Bronchial epithelial cell (primary cell): ENCODE results near the gene PML. TPM values are rescaled to one million over a fixed set of nuclear protein-coding genes. Genes with fewer than 3 reads are reported as not detected.
"Not testable (repeated sequence)": the region's sequence is repeated elsewhere in the genome, so short reads cannot be mapped to it uniquely, and the experiment has no call there.

ENCODE experiments used
- DNase-seq: peaks from one replicate; pipeline ENCODE4 v3.0.0-alpha.2; 2010; ENCODE audit warnings: low read depth
- FAIRE-seq: peaks from 2 replicates; lab custom pipeline; 2011; peaks lifted over from hg19 to GRCh38; lab: Jason Lieb, UNC
- H3K27me3 ChIP-seq: 2 replicates; pipeline ENCODE4 v1.5.1; 2011; ENCODE audit warnings: low read length; ENCODE audit not compliant: control insufficient read depth, insufficient read depth
- H3K36me3 ChIP-seq: 2 replicates; pipeline ENCODE4 v1.5.1; 2011; ENCODE audit warnings: low read length; ENCODE audit not compliant: control insufficient read depth, insufficient read depth
- H3K4me3 ChIP-seq: 2 replicates; pipeline ENCODE4 v1.5.1; 2011; ENCODE audit warnings: mild to moderate bottlenecking, low read depth, low read length, control low read depth
- total RNA-seq: library from RNA; depleted of rRNA; stranded (reverse); fragments of >200 nt; gene quantifications from 2 replicates; pipeline ENCODE4 v1.2.1, GENCODE V29; 2014
- TF ChIP-seq, protein P1 (sequence below): IDR thresholded peaks from 2 replicates; pipeline ENCODE4 v1.5.1; 2011; ENCODE audit warnings: mild to moderate bottlenecking, moderate library complexity, low read length, control low read depth, inconsistent platforms; ENCODE audit not compliant: insufficient read depth, severe bottlenecking

The PML gene
- total RNA-seq, 1 donor from 2014 or later = 7.6 TPM

DNA sequence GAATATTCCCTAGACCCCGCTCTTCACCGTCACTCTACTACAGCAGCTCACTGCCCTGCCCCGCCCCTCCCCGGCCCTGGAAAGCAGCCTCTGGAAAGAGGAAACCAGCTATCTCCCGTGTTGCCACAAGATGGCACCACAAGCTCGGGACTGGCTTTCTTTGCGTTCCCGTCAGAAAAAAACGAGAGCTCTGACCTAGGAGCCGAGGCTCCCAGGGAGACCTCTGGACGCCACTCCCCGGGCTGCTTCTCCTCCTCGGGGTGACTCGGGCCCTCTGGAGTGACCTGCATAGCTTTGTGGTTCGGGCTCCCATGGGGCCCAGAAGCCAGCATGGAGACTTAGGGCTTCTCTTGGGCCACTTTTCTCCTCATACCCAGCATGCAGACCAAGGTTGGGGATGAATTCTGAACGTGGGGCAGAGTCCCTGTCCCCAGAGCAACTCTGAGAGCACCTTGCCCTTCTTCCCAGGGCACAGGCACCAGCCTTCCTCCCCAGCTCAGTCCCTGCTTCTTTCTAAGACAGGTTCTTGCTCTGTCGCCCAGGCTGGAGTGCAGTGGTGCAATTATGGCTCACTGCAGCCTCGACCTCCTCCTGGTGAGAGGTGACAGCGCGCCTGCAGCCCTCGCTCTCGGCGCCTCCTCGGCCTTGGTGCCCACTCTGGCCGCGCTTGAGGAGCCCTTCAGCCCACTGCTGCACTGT lies 21.4 kb upstream of the PML start:
- peak; percentile 68 for DNase-seq
- H3K4me3 ChIP-seq = no peak overlapping the region
- FAIRE-seq = no peak

DNA sequence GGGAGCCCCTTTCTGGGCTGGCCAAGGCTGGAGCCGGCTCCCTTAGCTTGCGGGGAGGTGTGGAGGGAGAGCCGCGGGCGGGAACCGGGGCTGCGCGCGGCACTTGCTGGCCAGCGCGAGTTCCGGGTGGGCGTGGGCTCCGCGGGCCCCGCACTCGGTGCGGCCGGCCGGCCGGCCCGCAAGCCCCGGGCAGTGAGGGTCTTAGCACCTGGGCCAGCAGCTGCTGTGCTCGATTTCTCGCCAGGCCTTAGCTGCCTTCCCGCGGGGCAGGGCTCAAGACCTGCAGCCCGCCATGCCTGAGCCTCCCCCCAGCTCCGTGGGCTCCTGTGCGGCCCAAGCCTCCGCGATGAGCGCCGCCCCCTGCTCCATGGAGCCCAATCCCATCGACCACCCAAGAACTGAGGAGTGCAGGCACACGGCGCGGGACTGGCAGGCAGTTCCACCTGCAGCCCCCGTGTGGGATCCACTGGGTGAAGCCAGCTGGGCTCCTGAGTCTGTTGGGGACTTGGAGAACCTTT lies 20.8 kb upstream of the PML start:
- not testable (repeated sequence) for H3K36me3 ChIP-seq, H3K27me3 ChIP-seq, FAIRE-seq, H3K4me3 ChIP-seq, DNase-seq

More for the DNA sequence above, 21.4 kb upstream of the PML start:
- Histone ChIP-seq H3K36me3 (no peaks in the 10 kb centered on the region), H3K27me3 (no peaks in the 10 kb centered on the region)
- TF ChIP-seq, protein P1, sequence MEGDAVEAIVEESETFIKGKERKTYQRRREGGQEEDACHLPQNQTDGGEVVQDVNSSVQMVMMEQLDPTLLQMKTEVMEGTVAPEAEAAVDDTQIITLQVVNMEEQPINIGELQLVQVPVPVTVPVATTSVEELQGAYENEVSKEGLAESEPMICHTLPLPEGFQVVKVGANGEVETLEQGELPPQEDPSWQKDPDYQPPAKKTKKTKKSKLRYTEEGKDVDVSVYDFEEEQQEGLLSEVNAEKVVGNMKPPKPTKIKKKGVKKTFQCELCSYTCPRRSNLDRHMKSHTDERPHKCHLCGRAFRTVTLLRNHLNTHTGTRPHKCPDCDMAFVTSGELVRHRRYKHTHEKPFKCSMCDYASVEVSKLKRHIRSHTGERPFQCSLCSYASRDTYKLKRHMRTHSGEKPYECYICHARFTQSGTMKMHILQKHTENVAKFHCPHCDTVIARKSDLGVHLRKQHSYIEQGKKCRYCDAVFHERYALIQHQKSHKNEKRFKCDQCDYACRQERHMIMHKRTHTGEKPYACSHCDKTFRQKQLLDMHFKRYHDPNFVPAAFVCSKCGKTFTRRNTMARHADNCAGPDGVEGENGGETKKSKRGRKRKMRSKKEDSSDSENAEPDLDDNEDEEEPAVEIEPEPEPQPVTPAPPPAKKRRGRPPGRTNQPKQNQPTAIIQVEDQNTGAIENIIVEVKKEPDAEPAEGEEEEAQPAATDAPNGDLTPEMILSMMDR = peak; percentile 96

DNA sequence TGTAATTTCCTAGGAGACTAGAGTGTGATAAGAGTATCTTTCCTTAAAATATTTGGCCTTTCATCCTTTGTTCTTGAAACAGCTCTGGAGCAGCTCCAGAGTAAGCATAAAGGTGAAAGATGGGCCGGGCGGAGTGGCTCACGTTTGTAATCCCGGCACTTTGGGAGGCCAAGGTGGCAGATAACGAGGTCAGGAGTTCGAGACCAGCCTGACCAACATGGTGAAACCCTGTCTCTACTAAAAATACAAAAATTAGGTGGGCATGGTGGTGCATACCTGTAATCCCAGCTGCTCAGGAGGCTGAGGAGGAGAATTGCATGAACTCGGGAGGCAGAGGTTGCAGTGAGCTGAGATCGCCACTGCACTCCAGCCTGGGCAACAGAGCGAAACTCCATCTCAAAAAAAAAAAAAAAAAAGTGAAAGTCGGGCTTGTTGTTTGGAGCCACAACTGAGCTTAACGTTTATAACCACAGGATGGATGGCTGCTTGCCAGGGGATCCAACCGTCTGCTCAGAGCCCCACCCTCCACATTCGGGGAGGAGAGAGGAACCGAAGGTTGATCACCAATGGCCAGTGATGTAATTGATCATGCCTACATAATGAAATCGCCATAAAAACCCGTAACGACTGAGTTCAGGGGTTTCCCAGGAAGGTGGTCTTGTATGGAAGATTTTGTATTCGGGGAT lies 18.9 kb upstream of the PML start:
- not testable (repeated sequence) for DNase-seq, H3K36me3 ChIP-seq, H3K27me3 ChIP-seq, H3K4me3 ChIP-seq, FAIRE-seq

DNA sequence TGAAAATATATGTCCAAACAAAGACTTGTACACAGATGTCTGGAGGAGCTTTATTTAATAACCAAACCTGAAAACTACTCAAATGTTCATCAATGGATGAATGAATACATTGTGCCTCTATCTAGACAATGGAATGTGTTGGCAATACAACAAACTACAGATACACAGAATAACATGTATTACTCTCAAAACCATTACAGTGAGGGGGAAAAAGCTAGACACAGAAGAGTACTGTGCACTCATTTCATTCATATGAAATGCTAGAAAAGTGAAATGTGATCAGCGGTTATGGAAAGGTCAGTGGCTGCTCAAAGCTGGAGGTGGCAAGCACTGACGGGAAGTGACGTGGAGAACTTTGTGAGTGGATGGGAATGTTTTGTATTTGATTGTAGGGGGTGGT lies 15.6 kb upstream of the PML start:
- DNase-seq = no peak
- no peak for FAIRE-seq
- Histone ChIP-seq H3K36me3 (no peaks in the 10 kb centered on the region), H3K4me3 (no peak overlapping the region), H3K27me3 (no peaks in the 10 kb centered on the region)
- TF ChIP-seq, protein P1 = no peak

DNA sequence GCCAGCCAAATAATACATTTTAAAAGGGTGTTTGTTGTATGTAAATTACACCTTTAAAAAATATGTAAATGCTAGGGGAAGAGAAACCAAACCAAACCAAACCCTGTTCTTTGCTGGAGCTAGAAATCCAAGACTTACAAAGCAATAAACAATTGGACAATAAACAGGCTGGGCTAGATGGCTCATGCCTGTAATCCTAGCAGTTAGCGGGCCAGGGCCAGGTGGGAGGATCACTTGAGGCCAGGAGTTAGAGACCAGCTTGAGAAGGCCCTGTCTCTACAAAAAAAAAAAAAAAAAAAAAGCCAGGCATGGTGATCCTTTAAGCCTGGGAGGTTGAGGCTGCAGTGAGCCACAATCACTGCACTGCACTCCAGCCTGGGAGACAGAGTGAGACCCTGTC lies 14.9 kb upstream of the PML start:
- FAIRE-seq (no peak), DNase-seq (no peak)
- TF ChIP-seq, protein P1 = no peak
- peaks cover 1% of the 10 kb centered on the region for H3K36me3 ChIP-seq
- no peaks in the 10 kb centered on the region for H3K27me3 ChIP-seq
- no peak overlapping the region for H3K4me3 ChIP-seq

DNA sequence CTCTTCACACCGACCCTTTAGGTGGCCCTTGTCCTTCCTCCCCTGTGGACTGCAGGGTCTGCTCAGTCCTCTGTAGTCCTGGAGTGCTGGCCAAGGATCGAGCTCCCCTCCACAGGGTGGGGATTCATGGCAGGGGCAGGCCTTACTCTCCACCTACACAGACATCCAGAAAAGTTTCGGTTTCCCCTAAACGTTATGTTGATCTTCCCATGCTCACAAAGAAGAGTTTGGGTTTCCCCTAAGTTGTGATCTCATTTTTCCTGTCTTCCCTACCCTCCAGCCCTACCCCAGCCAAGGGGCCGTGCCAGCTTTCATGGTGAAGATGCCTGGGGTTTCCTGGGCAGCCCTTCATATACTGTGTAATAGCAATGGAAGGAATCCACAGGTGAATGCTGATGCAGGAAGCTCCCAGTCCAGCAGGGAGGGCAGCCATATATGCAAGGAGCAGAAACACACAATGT lies 12.7 kb upstream of the PML start:
- TF ChIP-seq, protein P1 = no peak
- Histone ChIP-seq H3K27me3 (no peaks in the 10 kb centered on the region), H3K4me3 (no peak overlapping the region), H3K36me3 (peaks cover 1% of the 10 kb centered on the region)
- FAIRE-seq (peak; percentile 43), DNase-seq (peak; percentile 67)
